K562 (cell line): ENCODE results near the gene SCMH1.

ENCODE experiments used
- CBFB ChIP-seq: sonication (generic); formaldehyde crosslinking; IDR thresholded peaks from 2 replicates; pipeline ENCODE4 v1.4.0; 2020; ENCODE audit warnings: mild to moderate bottlenecking, missing genetic modification reagents
- EZH2 ChIP-seq: IDR thresholded peaks from 2 replicates; pipeline ENCODE4 v1.6.1; 2012; ENCODE audit warnings: low read depth, mild to moderate bottlenecking, inconsistent platforms, low read length, borderline replicate concordance
- FOXP1 ChIP-seq: sonication (generic); formaldehyde crosslinking; IDR thresholded peaks from 2 replicates; pipeline ENCODE4 v1.8.0; 2022; ENCODE audit warnings: mild to moderate bottlenecking, missing genetic modification reagents
- HNRNPUL1 ChIP-seq: fragments of 200-400 bp; formaldehyde crosslinking; IDR thresholded peaks from 2 replicates; pipeline ENCODE4 v1.6.1; 2017; ENCODE audit warnings: low read length
- NFRKB ChIP-seq: fragments of 450-650 bp; IDR thresholded peaks from 2 replicates; pipeline ENCODE4 v1.6.1; 2016; ENCODE audit warnings: low read depth
- NR2F6 ChIP-seq: fragments of 450-650 bp; formaldehyde crosslinking; IDR thresholded peaks from 2 replicates; pipeline ENCODE4 v1.4.0; 2020; ENCODE audit warnings: mild to moderate bottlenecking
- POLR3G ChIP-seq: IDR thresholded peaks from 2 replicates; pipeline ENCODE4 v1.6.1; 2011; ENCODE audit not compliant: insufficient read length, insufficient replicate concordance; ENCODE audit errors: extremely low read depth
- SMC3 ChIP-seq: conservative IDR thresholded peaks from 2 replicates; pipeline ENCODE4 v1.6.1; 2011; ENCODE audit warnings: low read depth, low read length, improper control_type of control experiment; ENCODE audit not compliant: insufficient read depth
- TF ChIP-seq, protein P1 (sequence below): fragments of 200-800 bp; sonication (Bioruptor generic); IDR thresholded peaks from 2 replicates; pipeline ENCODE4 v1.6.1; 2016; ENCODE audit warnings: missing genetic modification characterization, missing compliant biosample characterization
- TF ChIP-seq, protein P2 (sequence below): sonication (generic); formaldehyde crosslinking; IDR thresholded peaks from 2 replicates; pipeline ENCODE4 v1.5.0; 2020; ENCODE audit warnings: missing genetic modification reagents
- TF ChIP-seq, protein P3 (sequence below), 3 experiments: IDR thresholded peaks in 2 of 3; conservative IDR thresholded peaks in 1 of 3; 2 replicates each; pipeline ENCODE4 v1.5.1; 2011 to 2012; ENCODE audit warnings: low read length in 3 of 3, mild to moderate bottlenecking in 3 of 3, control low read depth in 2 of 3, improper control_type of control experiment in 1 of 3, inconsistent platforms in 1 of 3, low read depth in 1 of 3, mixed read lengths in 1 of 3, moderate library complexity in 1 of 3; ENCODE audit not compliant: insufficient read depth in 2 of 3

DNA sequence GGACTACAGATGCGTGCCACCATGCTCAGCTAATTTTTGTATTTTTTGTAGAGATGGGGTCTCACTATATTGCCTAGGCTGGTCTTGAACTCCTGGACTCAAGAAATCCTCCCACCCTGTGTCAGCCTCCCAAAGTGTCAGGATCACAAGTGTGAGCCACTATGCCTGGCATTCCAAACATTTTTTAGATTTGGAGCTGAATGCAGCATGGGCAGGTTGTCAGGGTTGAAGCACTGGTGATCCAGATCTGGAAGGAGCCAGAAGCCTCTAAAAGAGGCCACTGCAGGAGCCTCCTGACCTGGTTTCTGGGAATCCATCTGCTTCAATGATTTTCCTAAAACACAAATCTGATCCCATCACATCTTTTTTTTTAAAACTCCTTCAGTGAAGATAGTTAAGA is 264.4 kb downstream of the SCMH1 start:
- TF ChIP-seq, protein P1, sequence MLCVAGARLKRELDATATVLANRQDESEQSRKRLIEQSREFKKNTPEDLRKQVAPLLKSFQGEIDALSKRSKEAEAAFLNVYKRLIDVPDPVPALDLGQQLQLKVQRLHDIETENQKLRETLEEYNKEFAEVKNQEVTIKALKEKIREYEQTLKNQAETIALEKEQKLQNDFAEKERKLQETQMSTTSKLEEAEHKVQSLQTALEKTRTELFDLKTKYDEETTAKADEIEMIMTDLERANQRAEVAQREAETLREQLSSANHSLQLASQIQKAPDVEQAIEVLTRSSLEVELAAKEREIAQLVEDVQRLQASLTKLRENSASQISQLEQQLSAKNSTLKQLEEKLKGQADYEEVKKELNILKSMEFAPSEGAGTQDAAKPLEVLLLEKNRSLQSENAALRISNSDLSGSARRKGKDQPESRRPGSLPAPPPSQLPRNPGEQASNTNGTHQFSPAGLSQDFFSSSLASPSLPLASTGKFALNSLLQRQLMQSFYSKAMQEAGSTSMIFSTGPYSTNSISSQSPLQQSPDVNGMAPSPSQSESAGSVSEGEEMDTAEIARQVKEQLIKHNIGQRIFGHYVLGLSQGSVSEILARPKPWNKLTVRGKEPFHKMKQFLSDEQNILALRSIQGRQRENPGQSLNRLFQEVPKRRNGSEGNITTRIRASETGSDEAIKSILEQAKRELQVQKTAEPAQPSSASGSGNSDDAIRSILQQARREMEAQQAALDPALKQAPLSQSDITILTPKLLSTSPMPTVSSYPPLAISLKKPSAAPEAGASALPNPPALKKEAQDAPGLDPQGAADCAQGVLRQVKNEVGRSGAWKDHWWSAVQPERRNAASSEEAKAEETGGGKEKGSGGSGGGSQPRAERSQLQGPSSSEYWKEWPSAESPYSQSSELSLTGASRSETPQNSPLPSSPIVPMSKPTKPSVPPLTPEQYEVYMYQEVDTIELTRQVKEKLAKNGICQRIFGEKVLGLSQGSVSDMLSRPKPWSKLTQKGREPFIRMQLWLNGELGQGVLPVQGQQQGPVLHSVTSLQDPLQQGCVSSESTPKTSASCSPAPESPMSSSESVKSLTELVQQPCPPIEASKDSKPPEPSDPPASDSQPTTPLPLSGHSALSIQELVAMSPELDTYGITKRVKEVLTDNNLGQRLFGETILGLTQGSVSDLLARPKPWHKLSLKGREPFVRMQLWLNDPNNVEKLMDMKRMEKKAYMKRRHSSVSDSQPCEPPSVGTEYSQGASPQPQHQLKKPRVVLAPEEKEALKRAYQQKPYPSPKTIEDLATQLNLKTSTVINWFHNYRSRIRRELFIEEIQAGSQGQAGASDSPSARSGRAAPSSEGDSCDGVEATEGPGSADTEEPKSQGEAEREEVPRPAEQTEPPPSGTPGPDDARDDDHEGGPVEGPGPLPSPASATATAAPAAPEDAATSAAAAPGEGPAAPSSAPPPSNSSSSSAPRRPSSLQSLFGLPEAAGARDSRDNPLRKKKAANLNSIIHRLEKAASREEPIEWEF (CRISPR knock-in tag), result no peak
- TF ChIP-seq CBFB (CRISPR knock-in tag), result no peak
- TF ChIP-seq HNRNPUL1, result no peak
- TF ChIP-seq, protein P2, sequence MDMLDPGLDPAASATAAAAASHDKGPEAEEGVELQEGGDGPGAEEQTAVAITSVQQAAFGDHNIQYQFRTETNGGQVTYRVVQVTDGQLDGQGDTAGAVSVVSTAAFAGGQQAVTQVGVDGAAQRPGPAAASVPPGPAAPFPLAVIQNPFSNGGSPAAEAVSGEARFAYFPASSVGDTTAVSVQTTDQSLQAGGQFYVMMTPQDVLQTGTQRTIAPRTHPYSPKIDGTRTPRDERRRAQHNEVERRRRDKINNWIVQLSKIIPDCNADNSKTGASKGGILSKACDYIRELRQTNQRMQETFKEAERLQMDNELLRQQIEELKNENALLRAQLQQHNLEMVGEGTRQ, result no peak
- TF ChIP-seq EZH2, result no peak
- TF ChIP-seq, protein P3, sequence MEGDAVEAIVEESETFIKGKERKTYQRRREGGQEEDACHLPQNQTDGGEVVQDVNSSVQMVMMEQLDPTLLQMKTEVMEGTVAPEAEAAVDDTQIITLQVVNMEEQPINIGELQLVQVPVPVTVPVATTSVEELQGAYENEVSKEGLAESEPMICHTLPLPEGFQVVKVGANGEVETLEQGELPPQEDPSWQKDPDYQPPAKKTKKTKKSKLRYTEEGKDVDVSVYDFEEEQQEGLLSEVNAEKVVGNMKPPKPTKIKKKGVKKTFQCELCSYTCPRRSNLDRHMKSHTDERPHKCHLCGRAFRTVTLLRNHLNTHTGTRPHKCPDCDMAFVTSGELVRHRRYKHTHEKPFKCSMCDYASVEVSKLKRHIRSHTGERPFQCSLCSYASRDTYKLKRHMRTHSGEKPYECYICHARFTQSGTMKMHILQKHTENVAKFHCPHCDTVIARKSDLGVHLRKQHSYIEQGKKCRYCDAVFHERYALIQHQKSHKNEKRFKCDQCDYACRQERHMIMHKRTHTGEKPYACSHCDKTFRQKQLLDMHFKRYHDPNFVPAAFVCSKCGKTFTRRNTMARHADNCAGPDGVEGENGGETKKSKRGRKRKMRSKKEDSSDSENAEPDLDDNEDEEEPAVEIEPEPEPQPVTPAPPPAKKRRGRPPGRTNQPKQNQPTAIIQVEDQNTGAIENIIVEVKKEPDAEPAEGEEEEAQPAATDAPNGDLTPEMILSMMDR (IDR thresholded peaks at IDR 0.05 in 2 of 3, conservative IDR thresholded peaks at IDR 0.05 in 1 of 3; ENCODE audit: insufficient read depth in 2 of 3, low read depth in 1 of 3, low read length in 3 of 3), result no peak
- no peak for TF ChIP-seq NFRKB
- no peak for TF ChIP-seq NR2F6 (CRISPR knock-in tag)
- TF ChIP-seq SMC3, result no peak
- no peak for TF ChIP-seq FOXP1
- TF ChIP-seq POLR3G, result no peak
